ENCODE data around the gene PRM3.
"Not testable (repeated sequence)": the region's sequence is repeated elsewhere in the genome, so short reads cannot be mapped to it uniquely, and the experiment has no call there.

PRM3 gene

DNA sequence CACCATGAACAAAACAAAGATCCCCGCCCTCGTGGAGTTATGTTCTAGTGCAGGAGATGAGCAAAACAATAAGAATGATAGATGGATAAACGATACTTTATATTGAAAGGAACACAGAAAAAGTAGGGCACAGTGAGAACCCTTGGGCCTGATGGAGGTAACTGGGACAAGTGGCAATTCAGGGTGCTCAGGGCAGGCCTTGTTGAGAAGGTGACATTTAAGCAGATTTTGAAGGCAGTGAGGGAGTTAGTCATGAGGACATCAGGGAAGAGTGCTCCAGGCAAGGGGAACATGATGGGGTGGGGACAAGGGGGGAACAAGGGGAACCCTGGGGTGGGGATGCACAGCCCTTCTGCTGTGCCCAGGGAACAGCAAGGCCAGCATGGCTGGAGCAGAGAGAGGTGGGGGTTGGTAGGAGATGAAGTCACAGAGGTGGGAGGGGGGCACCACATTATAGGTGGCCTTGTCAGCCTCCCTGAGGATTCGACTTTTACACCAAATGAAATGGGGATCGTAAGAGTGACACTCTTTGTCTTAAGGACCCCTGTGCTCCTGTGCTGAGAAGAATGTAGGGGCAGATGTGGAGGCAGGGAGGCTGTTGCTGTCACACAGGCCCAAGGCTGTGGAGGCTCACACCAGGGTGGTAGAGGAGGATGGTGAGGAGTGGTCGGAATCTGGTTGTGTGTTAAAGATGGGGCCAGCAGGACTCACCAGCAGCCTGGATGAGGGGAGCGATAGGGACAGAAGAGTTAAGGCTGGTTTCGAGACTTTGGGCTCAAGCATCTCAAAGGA is 16.9 kb upstream of the PRM3 start:
- no peak overlapping the region for H3K4me3 ChIP-seq (ENCODE audit: low read length)
- no peak for DNase-seq (ENCODE audit: low read depth, low spot score)

DNA sequence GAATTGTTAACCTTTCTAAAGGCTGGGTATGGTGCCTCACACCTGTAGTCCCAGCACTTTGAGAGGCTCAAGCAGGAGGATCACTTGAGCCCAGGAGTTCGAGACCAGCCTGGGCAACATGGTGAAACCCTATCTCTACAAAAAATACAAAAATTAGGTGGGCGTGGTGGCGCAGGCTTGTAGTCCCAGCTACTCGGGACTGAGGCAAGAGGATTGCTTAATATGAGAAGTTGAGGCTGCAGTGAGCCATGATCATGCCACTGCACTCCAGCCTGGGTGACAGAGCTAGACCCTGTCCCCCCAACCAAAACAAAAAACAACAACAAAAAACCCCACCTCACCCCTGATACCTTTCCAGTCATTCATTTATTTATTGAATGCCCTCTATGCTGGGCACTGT is 16.3 kb upstream of the PRM3 start:
- DNase-seq (ENCODE audit: low read depth, low spot score): not testable (repeated sequence)

DNA sequence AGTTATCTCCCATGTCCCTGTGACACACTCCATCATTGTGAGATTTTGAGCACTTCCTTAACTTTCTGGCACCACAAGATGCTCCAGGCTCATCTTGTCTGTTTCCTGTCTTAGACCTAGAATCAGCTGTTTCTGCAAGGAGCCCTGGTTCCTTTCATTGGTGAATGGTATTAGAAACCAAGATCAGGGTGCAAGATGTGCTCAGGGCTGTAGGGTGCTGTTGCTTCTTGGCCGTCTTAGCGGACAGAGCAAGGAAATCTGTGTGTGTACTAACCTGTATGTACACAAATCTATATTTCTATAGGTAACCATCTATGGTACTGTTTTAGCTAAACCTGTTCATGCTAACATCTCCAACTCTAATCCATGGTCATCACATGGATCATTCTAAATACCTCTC is 15.8 kb upstream of the PRM3 start:
- DNase-seq (ENCODE audit: low read depth, low spot score): no peak

More for the DNA sequence above, 16.3 kb upstream of the PRM3 start:
- H3K4me3 ChIP-seq (ENCODE audit: low read length): not testable (repeated sequence)

DNA sequence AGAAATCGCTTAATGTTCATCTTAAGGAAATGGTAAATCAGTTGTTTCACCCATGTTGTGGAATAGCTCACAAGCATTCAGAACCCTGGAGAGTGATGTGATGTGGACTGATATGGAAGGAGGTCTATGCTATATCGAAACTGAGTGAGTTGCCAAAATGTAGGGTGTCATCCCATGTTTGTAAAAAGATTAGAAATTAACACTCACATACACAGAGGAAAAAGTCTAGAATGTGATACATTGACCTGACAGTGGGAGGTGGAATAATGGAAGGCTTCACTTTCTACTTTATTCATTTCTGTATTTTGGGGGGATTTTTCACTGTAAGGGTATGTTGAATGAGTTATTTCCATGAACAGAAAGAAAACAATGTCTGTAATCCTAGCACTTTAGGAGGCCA is 12.4 kb upstream of the PRM3 start:
- no peak for DNase-seq (ENCODE audit: low read depth, low spot score)
- no peak overlapping the region for H3K4me3 ChIP-seq (ENCODE audit: low read length)

More for the DNA sequence above, 15.8 kb upstream of the PRM3 start:
- H3K4me3 ChIP-seq (ENCODE audit: low read length): no peak overlapping the region

DNA sequence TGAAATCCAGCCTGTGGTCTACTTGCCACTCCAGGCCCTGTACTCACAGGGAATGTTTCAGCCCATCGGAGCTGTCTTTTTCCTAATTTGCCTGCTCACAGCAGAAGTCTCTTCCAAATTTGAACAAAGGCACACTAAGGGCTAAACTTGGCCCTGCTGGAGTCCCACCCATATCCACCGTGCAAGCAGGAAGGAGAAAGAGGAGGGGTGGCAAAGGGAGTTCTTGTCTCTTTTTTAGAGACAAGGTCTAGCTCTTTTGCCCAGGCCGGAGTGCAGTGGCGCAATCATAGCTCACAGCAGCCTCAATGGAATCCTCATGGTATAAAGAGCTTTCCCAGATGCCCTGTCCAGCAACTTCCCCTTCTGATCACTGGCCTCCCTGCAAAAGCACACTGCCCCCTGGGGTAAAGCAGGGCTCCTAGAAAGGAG is 10.4 kb upstream of the PRM3 start:
- H3K4me3 ChIP-seq (ENCODE audit: low read length): no peak overlapping the region
- no peak for DNase-seq (ENCODE audit: low read depth, low spot score)

DNA sequence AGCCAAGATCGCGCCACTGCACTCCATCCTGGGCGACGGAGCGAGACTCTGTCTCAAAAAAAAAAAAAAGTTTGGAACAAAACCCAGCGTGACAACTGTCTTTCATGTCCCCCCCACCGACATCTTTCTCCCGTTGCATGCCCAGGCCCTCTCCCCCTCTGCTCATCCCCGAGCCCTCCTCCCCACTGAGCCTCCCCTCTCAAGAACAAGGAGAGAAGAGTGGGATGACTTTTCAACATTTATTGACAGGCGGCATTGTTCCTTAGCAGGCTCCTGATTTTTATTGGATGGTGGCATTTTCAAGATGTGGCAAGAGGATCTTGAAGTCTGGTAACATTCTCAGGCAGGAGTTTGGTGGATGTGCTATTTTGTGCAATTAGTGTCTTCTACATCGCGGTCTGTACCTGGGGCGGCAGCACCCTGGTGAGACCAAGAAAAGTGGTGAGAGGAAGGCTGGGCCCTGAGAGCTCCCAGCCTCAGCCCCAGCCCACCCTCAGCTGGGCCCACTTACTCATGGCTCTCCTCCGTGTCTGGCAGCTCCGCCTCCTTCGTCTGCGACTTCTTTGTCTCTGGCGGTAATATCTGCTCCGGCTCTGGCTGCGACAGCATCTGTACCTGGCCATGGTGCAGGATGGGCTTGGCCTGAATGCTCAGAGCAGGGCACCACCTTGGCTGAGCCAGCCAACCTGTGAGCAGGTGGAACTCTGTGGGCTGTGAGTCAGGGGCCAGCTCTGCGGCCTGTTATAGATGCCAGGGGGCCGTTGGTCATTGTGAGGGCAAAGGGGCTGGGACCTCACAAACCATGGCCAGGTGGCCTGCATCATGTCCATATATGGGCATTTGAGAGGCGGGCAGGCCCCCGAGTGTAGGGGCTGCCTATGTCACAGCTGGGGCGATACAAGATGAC is 7.4 kb upstream of the PRM3 start, which contains the start of gene PRM1:
Gene PRM1, minus strand, starts transcription at position 715 of the 907 bp plus-strand sequence. Its CDS starts 92 bp downstream, at position 623.
- DNase-seq (ENCODE audit: low read depth, low spot score): no peak
- no peak within 1 kb of the TSS for H3K4me3 ChIP-seq (ENCODE audit: low read length)

DNA sequence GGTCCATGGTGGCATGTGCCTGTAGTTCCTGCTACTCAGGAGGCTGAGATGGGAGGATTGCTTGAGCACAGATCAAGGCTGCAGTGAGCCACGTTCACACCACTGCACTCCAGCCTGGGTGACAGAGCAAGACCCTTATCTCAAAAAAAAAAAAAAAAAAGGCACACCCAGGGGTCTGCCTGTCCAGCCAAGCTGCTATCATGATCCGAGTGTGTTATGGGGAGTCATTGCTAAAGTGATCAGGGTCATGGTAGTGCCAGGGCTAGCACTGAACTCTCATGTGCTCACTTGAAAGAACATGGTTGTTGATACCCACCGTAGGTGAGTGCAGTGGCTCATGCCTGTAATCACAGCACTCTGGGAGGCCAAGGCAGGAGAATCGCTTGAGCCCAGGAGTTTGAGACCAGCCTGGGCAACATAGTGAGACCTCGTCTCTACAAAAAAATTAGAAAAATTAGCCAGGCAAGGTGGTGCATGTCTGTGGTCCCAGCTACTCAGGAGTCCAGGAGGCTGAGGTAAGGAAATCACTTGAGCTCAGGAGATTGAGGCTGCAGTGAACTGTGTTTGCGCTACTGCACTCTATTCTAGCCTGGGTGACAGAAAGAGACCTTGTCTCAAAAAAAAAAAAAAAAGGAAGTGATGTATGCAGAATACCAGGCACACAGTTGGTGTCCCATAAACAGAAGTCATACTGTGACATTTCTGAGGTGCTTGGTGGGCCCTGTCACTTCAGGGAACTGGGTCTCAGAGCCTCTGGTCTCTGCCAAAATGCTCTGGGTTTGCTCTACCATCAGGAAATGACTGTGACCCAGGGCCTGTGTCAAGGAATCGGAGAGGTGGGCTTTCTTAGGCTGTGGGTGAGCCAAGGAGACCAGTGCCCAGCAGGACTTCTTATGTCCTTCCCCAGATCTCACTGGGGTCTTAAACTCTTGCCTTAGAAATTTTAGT is 5.5 kb upstream of the PRM3 start:
- DNase-seq (ENCODE audit: low read depth, low spot score): no peak

DNA sequence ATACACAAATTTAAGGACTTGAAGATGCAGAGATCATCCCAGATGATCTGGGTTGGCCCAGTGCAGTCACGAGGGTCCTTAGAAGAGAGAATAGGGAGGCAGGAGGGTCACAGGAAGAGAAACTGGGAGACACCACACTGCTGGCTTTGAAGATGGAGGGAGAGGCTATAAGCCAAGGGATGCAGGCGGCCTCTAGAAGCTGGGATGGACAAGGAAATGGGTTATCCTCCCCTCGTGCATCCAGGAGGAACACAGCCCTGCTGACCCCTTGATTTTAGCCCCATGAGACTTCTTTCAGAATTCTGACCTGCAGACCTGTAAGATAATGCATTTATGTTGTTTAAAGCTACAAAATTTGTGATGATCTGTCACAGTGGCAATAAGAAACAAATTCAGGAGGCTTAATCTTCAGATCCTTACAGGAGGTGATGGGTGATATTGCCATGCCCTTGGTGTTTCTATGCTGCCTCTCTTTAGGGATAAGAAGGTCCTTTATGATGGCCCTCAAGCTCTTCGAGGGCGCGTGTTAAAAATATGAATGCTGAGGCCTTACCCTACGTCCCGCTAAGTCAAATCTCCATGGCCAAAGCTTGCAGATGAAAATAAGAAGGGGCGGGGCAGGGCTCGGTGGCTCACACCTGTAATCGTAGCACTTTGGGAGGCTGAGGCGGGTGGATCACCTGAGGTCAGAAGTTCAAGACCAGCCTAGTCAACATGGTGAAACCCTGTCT is 4.3 kb upstream of the PRM3 start:
- no peak overlapping the region for H3K4me3 ChIP-seq (ENCODE audit: low read length)
- no peak for DNase-seq (ENCODE audit: low read depth, low spot score)

More for the DNA sequence above, 5.5 kb upstream of the PRM3 start:
- no peak overlapping the region for H3K4me3 ChIP-seq (ENCODE audit: low read length)

DNA sequence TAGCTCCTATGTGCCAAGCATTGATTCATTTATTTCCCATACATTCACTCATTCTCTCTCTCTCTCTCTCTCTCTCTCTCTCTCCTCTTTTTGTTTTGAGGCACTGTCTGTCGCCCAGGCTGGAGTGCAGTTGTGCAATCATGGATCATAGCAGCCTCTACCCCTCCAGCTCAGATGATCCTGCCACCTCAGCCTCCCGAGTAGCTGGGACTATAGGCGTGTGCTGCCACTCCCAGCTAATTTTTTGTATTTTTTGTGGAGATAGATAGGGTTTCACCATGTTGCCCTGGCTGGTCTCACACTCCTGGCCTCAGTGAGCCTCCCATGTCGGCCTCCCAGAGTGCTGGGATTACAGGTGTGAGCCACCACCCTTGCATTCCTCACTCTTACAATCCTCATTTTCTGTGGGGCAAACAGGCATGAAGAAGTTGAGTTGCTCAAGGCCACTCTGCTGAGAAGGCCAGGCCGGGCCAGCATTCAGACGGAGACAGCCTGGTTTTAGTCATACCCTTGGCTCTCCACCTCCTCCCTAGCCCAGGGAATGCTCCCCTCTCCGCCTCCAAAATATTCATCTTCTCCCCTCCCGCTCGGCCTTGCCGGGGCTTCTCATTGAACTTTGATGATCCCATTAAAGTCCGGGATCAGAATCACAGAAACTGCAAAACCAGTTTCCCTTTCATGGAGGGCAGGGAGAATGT is 3.6 kb upstream of the PRM3 start:
- no peak overlapping the region for H3K4me3 ChIP-seq (ENCODE audit: low read length)
- DNase-seq (ENCODE audit: low read depth, low spot score): no peak

DNA sequence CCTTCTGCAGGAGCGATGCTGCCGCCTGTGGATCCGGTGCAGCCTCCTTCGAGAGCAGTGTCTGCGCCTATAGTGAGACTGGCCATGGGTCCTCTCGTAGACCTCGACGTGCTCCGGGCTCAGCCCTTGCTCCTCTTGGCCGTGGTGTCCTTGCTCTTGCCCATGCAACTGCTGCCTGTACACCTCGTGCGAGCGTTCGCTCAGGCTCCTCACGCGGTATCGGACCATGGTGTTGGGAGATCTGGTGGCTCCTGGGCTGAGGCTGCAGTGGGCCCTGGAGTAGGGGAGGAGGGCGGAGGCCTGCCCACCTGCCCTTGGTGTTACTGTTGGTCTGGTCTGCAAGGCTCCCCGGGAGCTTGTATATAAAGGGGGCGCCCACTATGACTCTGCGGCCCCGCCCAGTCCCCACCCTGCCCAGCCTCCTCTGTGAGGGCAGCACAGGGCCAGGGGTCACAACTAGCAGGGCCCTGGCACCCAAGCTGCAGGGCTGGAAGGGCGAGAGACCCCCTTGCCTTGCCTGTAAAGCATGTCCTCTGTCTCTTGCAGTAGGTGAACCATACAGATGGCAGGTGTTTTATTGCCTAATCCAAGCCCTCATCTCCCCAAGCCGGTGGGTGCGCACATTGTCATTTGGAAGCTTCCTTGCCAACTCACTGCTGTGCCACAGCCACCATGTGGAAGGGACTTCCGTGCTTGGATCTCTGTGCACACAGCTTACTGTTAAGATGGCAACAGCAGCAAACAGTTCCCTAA is 2.9 kb upstream of the PRM3 start, which contains the start of gene PRM2:
Gene PRM2, minus strand, starts transcription at position 338 of the 753 bp plus-strand sequence. Its CDS starts 110 bp downstream, at position 228.
- H3K4me3 ChIP-seq (ENCODE audit: low read length): no peak within 1 kb of the TSS
- no peak for DNase-seq (ENCODE audit: low read depth, low spot score)

DNA sequence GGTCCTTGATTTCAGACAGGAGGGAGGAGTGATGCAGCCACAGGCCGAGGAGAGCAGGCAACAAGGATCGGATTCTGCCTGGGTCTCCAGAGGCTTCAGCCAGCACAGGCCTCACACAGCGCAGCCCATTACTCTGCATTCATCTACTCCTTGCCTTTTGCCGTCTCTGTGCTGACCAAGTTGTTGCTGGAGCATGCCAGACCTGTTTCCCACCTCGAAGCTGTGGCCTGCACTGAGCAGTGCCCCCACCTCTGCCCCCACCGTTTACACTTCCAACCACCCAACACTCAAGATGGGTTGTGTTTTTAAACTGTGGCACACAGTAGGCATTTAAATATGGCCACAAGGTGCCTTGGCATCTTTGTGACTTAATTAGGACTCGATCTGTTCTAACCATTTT is 1.5 kb upstream of the PRM3 start:
- DNase-seq (ENCODE audit: low read depth, low spot score): no peak
- H3K4me3 ChIP-seq (ENCODE audit: low read length): no peak overlapping the region

DNA sequence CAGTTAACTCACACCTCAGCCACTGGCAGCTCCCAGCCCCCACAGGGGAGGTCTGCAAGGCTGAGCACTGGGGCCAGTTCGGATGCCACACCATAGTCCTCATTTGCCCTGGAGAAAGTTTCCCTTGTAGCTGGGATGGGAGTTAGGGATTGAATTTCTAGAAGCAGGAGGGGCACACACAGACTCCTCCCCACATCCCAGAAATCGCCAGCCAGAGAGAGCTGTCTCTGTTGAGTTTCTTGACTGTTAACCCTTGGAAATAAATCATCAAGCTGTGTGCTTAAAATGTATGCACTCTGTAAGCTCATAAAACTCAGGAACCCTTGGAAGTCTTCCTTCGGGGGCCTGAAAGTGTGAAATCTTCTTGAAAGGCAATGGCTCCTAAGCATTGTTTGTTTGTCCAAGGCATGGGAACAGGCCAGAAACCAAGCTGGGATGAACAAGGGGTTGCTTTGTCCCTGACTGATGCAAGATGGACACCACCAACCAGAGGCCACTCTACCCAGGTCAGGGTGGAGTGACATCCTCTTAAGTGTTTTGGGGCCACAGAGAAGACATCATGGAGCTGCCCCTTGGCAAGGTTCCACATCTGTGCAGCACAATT is 394 bp upstream of the PRM3 start:
- DNase-seq (ENCODE audit: low read depth, low spot score): no peak
- no peak overlapping the region for H3K4me3 ChIP-seq (ENCODE audit: low read length)

DNA sequence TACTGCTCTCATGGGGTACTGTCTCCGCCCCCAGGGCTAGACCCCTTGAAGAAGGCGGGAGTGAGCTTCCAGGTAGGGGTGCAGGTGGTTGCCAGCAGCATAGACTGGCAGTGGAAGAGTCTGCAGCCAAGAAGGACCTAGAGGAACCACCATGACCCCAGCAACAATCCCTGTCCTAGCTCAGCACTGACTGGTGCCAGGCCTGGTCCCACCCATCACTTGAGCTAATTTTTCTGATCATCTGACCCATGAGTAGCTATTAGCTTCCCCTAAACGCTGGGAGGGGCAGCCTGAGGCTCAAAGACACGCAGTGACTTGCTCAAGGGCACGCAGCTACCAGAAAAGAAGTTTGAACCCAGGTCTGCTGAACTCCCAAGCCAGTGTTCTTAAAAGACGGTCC is 945 bp downstream of the PRM3 start:
- DNase-seq (ENCODE audit: low read depth, low spot score): no peak

DNA sequence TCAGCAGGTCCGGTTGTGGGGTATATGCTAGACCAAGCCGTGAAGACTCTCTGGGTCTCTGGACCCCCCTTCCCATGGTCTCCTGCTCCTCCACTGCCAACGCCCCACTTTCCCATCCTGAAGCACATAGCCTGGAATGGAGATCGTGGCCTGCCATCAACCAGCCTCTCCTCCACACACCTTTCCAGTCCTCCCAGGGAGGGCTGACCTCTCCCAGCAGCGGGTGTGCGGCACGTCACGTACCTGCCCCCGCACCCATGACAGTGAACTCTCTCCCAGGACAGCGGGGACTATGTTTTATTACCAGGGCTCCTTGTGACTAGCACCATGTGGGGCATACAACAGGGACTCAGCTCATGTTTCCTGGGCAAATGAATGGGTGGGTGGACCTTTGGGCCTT is 1.8 kb downstream of the PRM3 start:
- DNase-seq (ENCODE audit: low read depth, low spot score): no peak
- no peak overlapping the region for H3K4me3 ChIP-seq (ENCODE audit: low read length)

More for the DNA sequence above, 945 bp downstream of the PRM3 start:
- H3K4me3 ChIP-seq (ENCODE audit: low read length): no peak overlapping the region

DNA sequence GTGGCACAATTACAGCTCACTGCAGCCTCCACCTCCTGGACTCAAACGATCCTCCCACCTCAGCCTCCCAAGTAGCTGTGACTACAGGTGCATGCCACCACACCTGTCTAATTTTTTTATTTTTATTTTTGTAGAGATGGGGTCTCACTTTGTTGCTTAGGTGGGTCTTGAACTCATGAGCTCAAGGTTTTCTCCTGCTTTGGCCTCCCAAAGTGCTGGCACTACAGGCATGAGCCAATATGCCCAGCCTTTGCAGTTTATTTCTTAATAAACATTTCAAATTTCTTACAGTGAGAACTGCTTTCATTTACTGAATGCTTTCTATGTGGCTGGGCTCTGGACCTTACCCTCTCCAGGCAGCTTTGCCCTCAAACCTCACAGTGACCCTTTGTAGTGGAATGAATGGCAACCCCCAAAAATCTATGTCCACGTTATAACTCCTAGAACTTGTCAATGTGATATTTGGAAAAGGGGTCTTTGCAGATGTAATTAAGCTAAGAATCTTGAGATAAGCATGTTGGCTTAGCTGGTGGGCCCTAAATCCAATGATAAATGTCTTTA is 2.7 kb downstream of the PRM3 start:
- DNase-seq (ENCODE audit: low read depth, low spot score): no peak
- H3K4me3 ChIP-seq (ENCODE audit: low read length): no peak overlapping the region

DNA sequence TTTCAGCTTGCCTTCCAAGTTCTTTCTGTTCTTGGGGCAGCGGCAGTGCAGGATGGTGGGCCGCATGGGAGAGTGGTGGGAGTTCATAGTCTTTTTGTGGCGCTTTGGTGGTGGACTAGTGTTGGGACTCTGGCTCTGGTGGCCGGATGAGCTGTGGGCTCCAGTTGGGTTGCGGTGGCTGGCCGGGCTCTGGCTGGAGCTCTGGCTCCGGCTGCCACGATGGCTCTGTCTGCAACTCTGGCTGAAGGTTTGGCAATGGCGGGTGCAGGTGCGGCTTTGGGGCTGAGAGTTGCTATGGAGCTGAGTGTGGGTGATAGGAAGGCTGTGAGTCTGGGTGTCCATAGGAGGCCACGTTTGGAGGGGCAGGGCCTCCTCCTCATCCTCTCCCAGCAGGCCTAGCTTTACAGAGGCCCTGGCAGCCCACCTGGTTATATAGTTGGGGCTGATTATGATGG is 4.5 kb downstream of the PRM3 start, which contains the start of gene TNP2:
Gene TNP2, minus strand, starts transcription at position 405 of the 455 bp plus-strand sequence. Its CDS starts 63 bp downstream, at position 342.
- DNase-seq (ENCODE audit: low read depth, low spot score): no peak
- no peak within 1 kb of the TSS for H3K4me3 ChIP-seq (ENCODE audit: low read length)
